Osteoblast (primary cell): ENCODE measurements around the gene NUDT1. TPM values are rescaled to one million over a fixed set of nuclear protein-coding genes. Genes with fewer than 3 reads are reported as not detected.
A peak's percentile ranks its signal among the peaks of the same experiment; 100 is the strongest.

Source experiments
- DNase-seq: peaks from one replicate; pipeline ENCODE4 v3.0.0; 2011; ENCODE audit warnings: low spot score, mixed read lengths; ENCODE audit not compliant: insufficient read length; ENCODE audit errors: missing footprints
- H2AFZ ChIP-seq: 2 replicates; pipeline ENCODE4 v1.6.0; 2011; ENCODE audit warnings: mild to moderate bottlenecking, low read length
- H3K27ac ChIP-seq: 2 replicates; pipeline ENCODE4 v1.5.1; 2011; ENCODE audit warnings: mild to moderate bottlenecking, low read depth, low read length, moderate library complexity
- H3K27me3 ChIP-seq: 2 replicates; pipeline ENCODE4 v1.6.0; 2012; ENCODE audit warnings: mild to moderate bottlenecking, control low read depth, inconsistent platforms, low read length, moderate library complexity; ENCODE audit not compliant: insufficient read depth
- H3K36me3 ChIP-seq: 2 replicates; pipeline ENCODE4 v1.5.1; 2011; ENCODE audit warnings: mild to moderate bottlenecking, low read length, control low read depth, moderate library complexity; ENCODE audit not compliant: insufficient read depth
- H3K4me1 ChIP-seq: 2 replicates; pipeline ENCODE4 v1.5.1; 2011; ENCODE audit warnings: mild to moderate bottlenecking, low read length, control low read depth, moderate library complexity; ENCODE audit not compliant: insufficient read depth
- H3K4me2 ChIP-seq: 2 replicates; pipeline ENCODE4 v1.6.0; 2011; ENCODE audit warnings: mild to moderate bottlenecking, low read length; ENCODE audit not compliant: insufficient read depth
- H3K4me3 ChIP-seq: fragments of 200-600 bp; sonication (generic); 3 replicates; pipeline ENCODE4 v1.5.1; 2012; ENCODE audit warnings: mild to moderate bottlenecking, low read length, inconsistent platforms; ENCODE audit not compliant: insufficient read depth
- H3K79me2 ChIP-seq: 2 replicates; pipeline ENCODE4 v1.6.0; 2012; ENCODE audit warnings: mild to moderate bottlenecking, low read length, control low read depth, inconsistent platforms; ENCODE audit not compliant: insufficient read depth
- H3K9me3 ChIP-seq: 2 replicates; pipeline ENCODE4 v1.5.1; 2011; ENCODE audit warnings: low read depth, low read length, control low read depth
- H4K20me1 ChIP-seq: 2 replicates; pipeline ENCODE4 v1.6.0; 2012; ENCODE audit warnings: mild to moderate bottlenecking, low read length, control low read depth; ENCODE audit not compliant: insufficient read depth
- total RNA-seq: library from RNA; depleted of rRNA; stranded (reverse); fragments of >200 nt; gene quantifications from 2 replicates; pipeline ENCODE4 v1.2.3, GENCODE V29; 2012
- TF ChIP-seq, protein P1 (sequence below): IDR thresholded peaks from 2 replicates; pipeline ENCODE4 v1.5.1; 2011; ENCODE audit warnings: mild to moderate bottlenecking, low read depth, low read length, moderate library complexity; ENCODE audit errors: extremely low read depth

The NUDT1 gene
- total RNA-seq, 1 donor, result 18.5 TPM

DNA sequence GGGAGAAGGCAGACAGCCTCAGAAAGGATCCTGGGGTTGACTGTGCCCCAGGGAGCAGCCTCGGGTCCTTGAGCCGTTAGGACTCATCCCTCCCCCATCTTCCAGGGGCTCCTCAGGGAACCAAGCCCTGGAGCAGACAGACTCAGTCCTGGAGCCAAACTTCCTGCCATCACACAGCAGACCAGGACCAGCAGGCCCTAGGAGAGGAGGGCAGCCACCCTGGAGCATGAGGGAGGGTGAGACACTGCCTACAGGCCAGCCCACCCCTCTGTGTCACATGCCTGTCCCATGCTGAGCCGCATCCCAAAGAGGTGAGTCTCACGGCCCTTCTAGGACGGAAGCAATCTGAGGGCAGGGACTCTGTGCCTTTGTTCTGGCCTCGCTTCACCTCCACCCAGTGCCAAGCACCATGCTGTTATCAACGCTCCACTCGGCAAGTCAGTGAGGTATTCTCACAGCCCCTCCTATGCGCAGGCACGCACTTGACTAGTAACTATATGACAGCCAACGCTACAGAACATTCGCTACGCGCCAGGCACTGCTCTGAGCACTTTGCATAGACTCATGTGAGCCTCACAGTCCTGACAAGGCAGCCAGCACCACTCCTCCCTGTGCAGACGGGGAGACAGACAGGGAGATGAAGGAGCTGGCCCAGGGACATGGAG lies 28.3 kb upstream of the NUDT1 start:
- peaks cover 8% of the 10 kb centered on the region for H4K20me1 ChIP-seq
- DNase-seq, result peak; percentile 82
- H3K4me1 ChIP-seq, result no peaks in the 10 kb centered on the region
- no peaks in the 10 kb centered on the region for H3K27me3 ChIP-seq
- H3K27ac ChIP-seq, result no peak overlapping the region
- H3K79me2 ChIP-seq, result peaks cover 3% of the 10 kb centered on the region
- TF ChIP-seq, protein P1, sequence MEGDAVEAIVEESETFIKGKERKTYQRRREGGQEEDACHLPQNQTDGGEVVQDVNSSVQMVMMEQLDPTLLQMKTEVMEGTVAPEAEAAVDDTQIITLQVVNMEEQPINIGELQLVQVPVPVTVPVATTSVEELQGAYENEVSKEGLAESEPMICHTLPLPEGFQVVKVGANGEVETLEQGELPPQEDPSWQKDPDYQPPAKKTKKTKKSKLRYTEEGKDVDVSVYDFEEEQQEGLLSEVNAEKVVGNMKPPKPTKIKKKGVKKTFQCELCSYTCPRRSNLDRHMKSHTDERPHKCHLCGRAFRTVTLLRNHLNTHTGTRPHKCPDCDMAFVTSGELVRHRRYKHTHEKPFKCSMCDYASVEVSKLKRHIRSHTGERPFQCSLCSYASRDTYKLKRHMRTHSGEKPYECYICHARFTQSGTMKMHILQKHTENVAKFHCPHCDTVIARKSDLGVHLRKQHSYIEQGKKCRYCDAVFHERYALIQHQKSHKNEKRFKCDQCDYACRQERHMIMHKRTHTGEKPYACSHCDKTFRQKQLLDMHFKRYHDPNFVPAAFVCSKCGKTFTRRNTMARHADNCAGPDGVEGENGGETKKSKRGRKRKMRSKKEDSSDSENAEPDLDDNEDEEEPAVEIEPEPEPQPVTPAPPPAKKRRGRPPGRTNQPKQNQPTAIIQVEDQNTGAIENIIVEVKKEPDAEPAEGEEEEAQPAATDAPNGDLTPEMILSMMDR, result no peak
- H3K36me3 ChIP-seq, result peaks cover 29% of the 10 kb centered on the region
- no peak overlapping the region for H2AFZ ChIP-seq
- no peak overlapping the region for H3K4me3 ChIP-seq
- H3K9me3 ChIP-seq, result no peaks in the 10 kb centered on the region
- H3K4me2 ChIP-seq, result no peak overlapping the region

DNA sequence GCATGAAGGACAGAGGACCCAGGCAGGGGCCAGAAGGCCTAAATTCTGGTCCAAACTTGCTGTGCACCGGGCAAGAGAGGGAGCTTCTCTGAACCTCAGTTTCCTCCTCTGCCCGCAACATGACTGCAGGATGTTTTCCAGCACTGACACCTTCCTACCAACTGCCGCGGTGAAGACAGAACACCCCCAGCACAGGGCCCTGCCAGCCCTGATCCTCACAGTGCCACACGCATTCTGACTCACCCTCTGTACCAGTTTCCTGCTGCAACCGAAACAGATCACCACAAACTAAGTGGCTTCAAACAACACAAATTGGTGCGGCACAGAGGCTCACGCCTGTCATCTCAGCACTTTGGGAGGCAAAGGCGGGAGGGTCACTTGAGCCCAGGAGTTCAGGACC lies 27.4 kb upstream of the NUDT1 start:
- TF ChIP-seq, protein P1, result no peak
- H3K9me3 ChIP-seq, result no peaks in the 10 kb centered on the region
- no peak overlapping the region for H2AFZ ChIP-seq
- no peak overlapping the region for H3K4me3 ChIP-seq
- H3K4me2 ChIP-seq, result no peak overlapping the region
- DNase-seq, result peak; percentile 59
- no peaks in the 10 kb centered on the region for H3K79me2 ChIP-seq
- no peaks in the 10 kb centered on the region for H4K20me1 ChIP-seq
- H3K27ac ChIP-seq, result no peak overlapping the region
- H3K4me1 ChIP-seq, result no peaks in the 10 kb centered on the region
- no peaks in the 10 kb centered on the region for H3K27me3 ChIP-seq
- peaks cover 28% of the 10 kb centered on the region for H3K36me3 ChIP-seq

DNA sequence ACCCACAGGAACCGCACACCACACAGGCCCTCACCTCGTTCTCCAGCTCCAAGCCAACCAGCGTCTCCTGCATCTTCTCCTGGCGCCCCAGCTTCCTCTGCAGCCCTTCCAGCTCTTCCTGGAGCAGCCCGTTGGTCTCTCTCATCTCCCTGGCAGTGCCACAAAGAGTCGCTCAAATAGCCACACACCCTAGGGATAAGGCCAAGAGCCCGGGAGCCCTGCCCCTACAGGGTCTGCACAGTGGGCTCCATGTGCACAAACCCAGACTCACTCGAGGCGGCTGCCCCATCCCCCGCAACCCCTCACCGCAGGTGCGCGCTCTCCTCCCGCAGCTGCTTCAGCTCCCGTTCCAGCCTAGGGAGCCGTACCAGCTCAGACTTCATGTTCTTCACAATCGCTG lies 26.2 kb upstream of the NUDT1 start:
- Histone ChIP-seq H3K36me3 (peaks cover 26% of the 10 kb centered on the region), H3K4me3 (no peak overlapping the region), H3K4me2 (no peak overlapping the region), H3K9me3 (no peaks in the 10 kb centered on the region), H3K79me2 (peaks cover 2% of the 10 kb centered on the region), H2AFZ (no peak overlapping the region), H4K20me1 (peaks cover 5% of the 10 kb centered on the region), H3K4me1 (no peaks in the 10 kb centered on the region), H3K27me3 (no peaks in the 10 kb centered on the region), H3K27ac (no peak overlapping the region)
- DNase-seq, result peak; percentile 77
- TF ChIP-seq, protein P1, result no peak

DNA sequence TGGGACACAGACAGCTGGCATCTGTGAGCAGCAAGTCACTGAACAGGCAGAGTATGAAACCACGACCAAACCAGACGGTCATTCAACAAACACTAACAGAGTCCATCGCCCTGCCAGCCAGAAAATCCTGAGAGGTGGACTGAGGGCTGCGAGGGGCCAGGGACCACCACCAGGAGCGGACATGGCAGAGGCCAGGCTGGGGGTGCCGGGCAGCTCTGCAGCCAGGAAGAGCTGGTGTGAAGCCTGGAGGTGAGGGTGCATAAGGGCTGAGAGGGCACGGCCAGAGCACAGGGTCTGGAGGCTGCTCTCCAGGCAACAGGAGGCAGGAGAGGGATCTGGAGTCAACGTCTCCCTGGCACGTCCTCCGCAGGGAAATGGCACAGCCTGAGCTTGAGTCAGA lies 24.8 kb upstream of the NUDT1 start:
- Histone ChIP-seq H3K27ac (no peak overlapping the region), H3K36me3 (peaks cover 24% of the 10 kb centered on the region), H3K9me3 (no peaks in the 10 kb centered on the region), H2AFZ (no peak overlapping the region), H4K20me1 (peaks cover 5% of the 10 kb centered on the region), H3K4me1 (no peaks in the 10 kb centered on the region), H3K4me2 (no peak overlapping the region), H3K4me3 (no peak overlapping the region), H3K27me3 (no peaks in the 10 kb centered on the region), H3K79me2 (peaks cover 2% of the 10 kb centered on the region)
- TF ChIP-seq, protein P1, result no peak
- peak; percentile 79 for DNase-seq
